GM23248 (cell line): ENCODE data around the gene ZNF454.

Source experiments
- EZH2 ChIP-seq: fragments of 200-600 bp; sonication (generic); IDR thresholded peaks from 2 replicates; pipeline ENCODE4 v1.6.1; 2018; ENCODE audit warnings: antibody characterized with exemption, mild to moderate bottlenecking; ENCODE audit not compliant: insufficient read depth, poor library complexity, severe bottlenecking
- EZH2phosphoT487 ChIP-seq: fragments of 200-600 bp; sonication (generic); IDR thresholded peaks from 2 replicates; pipeline ENCODE4 v1.6.1; 2018; ENCODE audit warnings: antibody characterized with exemption, moderate library complexity, mild to moderate bottlenecking, low read depth; ENCODE audit not compliant: insufficient read depth

- TF ChIP-seq EZH2 (no peak), EZH2phosphoT487 (no peak)
These were observed 45.1 kb upstream of the ZNF454 start, which contains the start of gene ZFP2 for GRCh38 chr5:178895615-178896571.
